ENCODE data around the gene SLC27A1.

- peak; percentile 17 to 51 (median 33) for TF ChIP-seq CTCF (IDR thresholded peaks at IDR 0.05)
- TF ChIP-seq POLR2A (IDR thresholded peaks at IDR 0.05): peak in 1 of 2 donors; percentile 52
These were observed 69.2 kb downstream of the SLC27A1 start for GRCh38 chr19:17539238-17540117.
